H9 (cell line): ENCODE results near the gene SLC51A. TPM values are rescaled to one million over a fixed set of nuclear protein-coding genes. Genes with fewer than 3 reads are reported as not detected.

Experiments
- DNase-seq: peaks from one replicate; pipeline ENCODE4 v3.0.0-alpha.2; 2017
- H2AFZ ChIP-seq: one replicate; pipeline ENCODE4 v1.6.1; 2013; ENCODE audit warnings: mild to moderate bottlenecking, low read length, control low read depth, moderate library complexity
- H2AK5ac ChIP-seq: 2 replicates; pipeline ENCODE4 v1.6.1; 2013; ENCODE audit warnings: low read length, control low read depth, mixed read lengths; ENCODE audit not compliant: insufficient read length
- H2BK120ac ChIP-seq: one replicate; pipeline ENCODE4 v1.6.1; 2013; ENCODE audit warnings: low read depth, mild to moderate bottlenecking, low read length, control low read depth, inconsistent platforms; ENCODE audit not compliant: poor library complexity, severe bottlenecking
- H2BK12ac ChIP-seq: 2 replicates; pipeline ENCODE4 v1.6.1; 2013; ENCODE audit warnings: low read length, control low read depth, mixed read lengths, low read depth; ENCODE audit not compliant: insufficient read length
- H2BK15ac ChIP-seq: 2 replicates; pipeline ENCODE4 v1.6.1; 2013; ENCODE audit warnings: low read depth, low read length, control low read depth
- H2BK20ac ChIP-seq: one replicate; pipeline ENCODE4 v1.6.1; 2013; ENCODE audit warnings: low read depth, mild to moderate bottlenecking, low read length, control low read depth, inconsistent platforms; ENCODE audit not compliant: poor library complexity, severe bottlenecking
- H2BK5ac ChIP-seq: 2 replicates; pipeline ENCODE4 v1.6.1; 2013; ENCODE audit warnings: low read length, control low read depth, mixed read lengths; ENCODE audit not compliant: insufficient read length
- H3K14ac ChIP-seq: 2 replicates; pipeline ENCODE4 v1.6.1; 2013; ENCODE audit warnings: low read length, control low read depth; ENCODE audit not compliant: insufficient read depth
- H3K18ac ChIP-seq: 2 replicates; pipeline ENCODE4 v1.6.1; 2013; ENCODE audit warnings: low read depth, mild to moderate bottlenecking, mixed read lengths, low read length, control low read depth; ENCODE audit not compliant: insufficient read length
- H3K23ac ChIP-seq: 2 replicates; pipeline ENCODE4 v1.6.1; 2013; ENCODE audit warnings: low read length, control low read depth, mixed read lengths, low read depth; ENCODE audit not compliant: insufficient read length
- H3K23me2 ChIP-seq: 2 replicates; pipeline ENCODE4 v1.6.1; 2013; ENCODE audit warnings: low read depth, mild to moderate bottlenecking, mixed read lengths, low read length, control low read depth; ENCODE audit not compliant: insufficient read length, poor library complexity, severe bottlenecking
- H3K27ac ChIP-seq: 2 replicates; pipeline ENCODE4 v1.5.1; 2013; ENCODE audit warnings: low read length, control low read depth, mixed read lengths, low read depth; ENCODE audit not compliant: insufficient read length
- H3K27me3 ChIP-seq: 2 replicates; pipeline ENCODE4 v1.6.1; 2013; ENCODE audit warnings: low read length, control low read depth, inconsistent platforms; ENCODE audit not compliant: insufficient read depth
- H3K4ac ChIP-seq: 2 replicates; pipeline ENCODE4 v1.6.1; 2013; ENCODE audit warnings: low read depth, mild to moderate bottlenecking, control low read depth, inconsistent platforms, low read length, moderate library complexity
- H3K4me1 ChIP-seq: 2 replicates; pipeline ENCODE4 v1.6.1; 2013; ENCODE audit warnings: low read length, control low read depth, inconsistent platforms; ENCODE audit not compliant: insufficient read depth
- H3K4me2 ChIP-seq: 2 replicates; pipeline ENCODE4 v1.6.1; 2013; ENCODE audit warnings: low read length, control low read depth, mixed read lengths; ENCODE audit not compliant: insufficient read length, insufficient read depth
- H3K56ac ChIP-seq: 2 replicates; pipeline ENCODE4 v1.6.1; 2013; ENCODE audit warnings: low read depth, mild to moderate bottlenecking, mixed read lengths, low read length, control low read depth; ENCODE audit not compliant: insufficient read length
- H3K79me1 ChIP-seq: 2 replicates; pipeline ENCODE4 v1.6.1; 2013; ENCODE audit warnings: low read depth, mild to moderate bottlenecking, moderate library complexity, low read length, control low read depth, inconsistent platforms; ENCODE audit not compliant: insufficient read depth, poor library complexity, severe bottlenecking
- H3K79me2 ChIP-seq: 2 replicates; pipeline ENCODE4 v1.6.1; 2013; ENCODE audit warnings: low read length, control low read depth, inconsistent platforms; ENCODE audit not compliant: insufficient read depth
- H3K9ac ChIP-seq: 2 replicates; pipeline ENCODE4 v1.6.1; 2013; ENCODE audit warnings: low read length, control low read depth, mixed read lengths; ENCODE audit not compliant: insufficient read length; ENCODE audit errors: extremely low read depth
- H3K9me3 ChIP-seq: one replicate; pipeline ENCODE4 v1.6.1; 2013; ENCODE audit warnings: low read depth, low read length, inconsistent platforms; ENCODE audit not compliant: control insufficient read depth
- H3T11ph ChIP-seq: one replicate; pipeline ENCODE4 v1.6.1; 2013; ENCODE audit warnings: mild to moderate bottlenecking, low read length, control low read depth, inconsistent platforms
- H4K20me1 ChIP-seq: one replicate; pipeline ENCODE4 v1.6.1; 2013; ENCODE audit not compliant: control insufficient read depth, insufficient read length, insufficient read depth
- H4K5ac ChIP-seq: 2 replicates; pipeline ENCODE4 v1.6.1; 2013; ENCODE audit warnings: low read depth, mild to moderate bottlenecking, mixed read lengths, low read length, control low read depth; ENCODE audit not compliant: insufficient read length
- H4K8ac ChIP-seq: replicated peaks from 2 replicates; pipeline ENCODE4 v1.6.1; 2013; ENCODE audit warnings: low read length, control low read depth, mixed read lengths, low read depth; ENCODE audit not compliant: insufficient read length
- H4K91ac ChIP-seq: 2 replicates; pipeline ENCODE4 v1.6.1; 2013; ENCODE audit warnings: low read depth, mild to moderate bottlenecking, moderate library complexity, mixed read lengths, low read length, control low read depth; ENCODE audit not compliant: insufficient read length
- H3K27ac Mint-ChIP-seq, 3 experiments: 2 replicates in 2 of 3; 3 replicates in 1 of 3; pipeline ENCODE4 v1.8.0; 2020 to 2021; ENCODE audit warnings: mixed read lengths in 3 of 3, mild to moderate bottlenecking in 1 of 3, moderate library complexity in 1 of 3
- H3K27me3 Mint-ChIP-seq: 2 replicates; pipeline ENCODE4 v1.8.0; 2021; ENCODE audit warnings: low read depth, mild to moderate bottlenecking, moderate library complexity, mixed read lengths
- H3K36me3 Mint-ChIP-seq, 3 experiments: 2 replicates in 2 of 3; 3 replicates in 1 of 3; pipeline ENCODE4 v1.8.0; 2020 to 2021; ENCODE audit warnings: low read depth in 3 of 3, mixed read lengths in 3 of 3; ENCODE audit not compliant: insufficient read depth in 1 of 3
- H3K4me1 Mint-ChIP-seq, 2 experiments: 2 replicates each; pipeline ENCODE4 v1.8.0; 2020; ENCODE audit warnings: mixed read lengths in 2 of 2
- H3K4me3 Mint-ChIP-seq, 2 experiments: 2 replicates in 1 of 2; 3 replicates in 1 of 2; pipeline ENCODE4 v1.8.0; 2020 to 2021; ENCODE audit warnings: mild to moderate bottlenecking in 2 of 2, mixed read lengths in 2 of 2, moderate library complexity in 1 of 2
- H3K9me3 Mint-ChIP-seq, 2 experiments: 2 replicates in 1 of 2; 3 replicates in 1 of 2; pipeline ENCODE4 v1.8.0; 2020; ENCODE audit warnings: mild to moderate bottlenecking in 2 of 2, mixed read lengths in 2 of 2, moderate library complexity in 1 of 2
- CTCF ChIP-seq: fragments of 200-600 bp; sonication (generic); conservative IDR thresholded peaks from 3 replicates; pipeline ENCODE4 v1.8.0; 2021; ENCODE audit warnings: antibody characterized with exemption, mild to moderate bottlenecking
- WGBS: extraction: QIAGEN DNeasy Blood & Tissue Kit; methylation state at CpG from one replicate; pipeline ENCODE4 v1.1.7; 2013; ENCODE audit warnings: missing lambda C conversion rate, low lambda C conversion rate, mixed read lengths; ENCODE audit not compliant: insufficient read length; ENCODE audit errors: extremely low coverage; 5-methylcytosine and 5-hydroxymethylcytosine counted together
- total RNA-seq: library from RNA; stranded (reverse); gene quantifications from 2 replicates; pipeline ENCODE4 v1.2.1, GENCODE V29; 2021

The SLC51A gene
- total RNA-seq, 1 experiment from 2014 or later = 5.6 TPM

DNA sequence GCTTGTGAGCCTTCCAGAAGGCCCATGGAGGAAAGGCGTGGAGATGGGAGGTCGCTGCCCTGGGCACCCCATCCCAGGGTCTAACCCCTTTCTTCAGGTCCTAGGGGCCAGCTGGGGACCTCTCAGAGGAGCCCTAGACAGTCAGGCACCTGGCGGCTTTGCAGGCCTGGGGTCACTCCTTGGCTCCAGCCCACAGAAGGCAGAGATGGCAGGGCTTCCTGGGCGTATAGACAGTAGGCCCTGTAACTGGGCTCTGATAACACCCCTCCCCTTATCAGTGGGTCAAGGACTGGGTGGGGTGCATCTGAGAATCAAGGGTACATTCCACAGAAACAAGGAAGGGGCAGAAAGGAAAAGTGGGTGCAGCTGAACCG, 21.8 kb upstream of the SLC51A start:
- Histone ChIP-seq H3K9me3 (no peaks in the 10 kb centered on the region), H2BK15ac (no peak overlapping the region), H2BK20ac (no peak overlapping the region), H3K27ac (no peak overlapping the region), H3K79me1 (no peaks in the 10 kb centered on the region), H3K18ac (no peak overlapping the region), H4K91ac (no peak overlapping the region), H3K4me2 (no peak overlapping the region), H3K27me3 (no peaks in the 10 kb centered on the region), H2BK5ac (no peak overlapping the region), H2AK5ac (no peak overlapping the region), H3K4me1 (no peaks in the 10 kb centered on the region), H4K8ac (no peak overlapping the region), H2AFZ (no peak overlapping the region), H2BK12ac (no peak overlapping the region), H2BK120ac (no peak overlapping the region), H3K9ac (no peak overlapping the region), H3K14ac (no peak overlapping the region), H3K56ac (no peak overlapping the region), H3K23me2 (no peaks in the 10 kb centered on the region), H3K79me2 (no peaks in the 10 kb centered on the region), H4K20me1 (no peaks in the 10 kb centered on the region), H4K5ac (no peak overlapping the region), H3T11ph (no peak overlapping the region), H3K23ac (no peak overlapping the region), H3K4ac (no peak overlapping the region)
- DNase-seq = no peak
- no peaks in the 10 kb centered on the region for H3K9me3 Mint-ChIP-seq
- H3K36me3 Mint-ChIP-seq = no peaks in the 10 kb centered on the region
- no peaks in the 10 kb centered on the region; the same call in 1 of the 2 replicates for H3K27me3 Mint-ChIP-seq
- no peak overlapping the region; a peak in 1 of 7 replicates for H3K27ac Mint-ChIP-seq
- no CpG with 5 or more reads among the region's 5 CpGs for WGBS
- H3K4me1 Mint-ChIP-seq = peaks cover 5 to 14% of the 10 kb centered on the region in 2 experiments; a peak in 3 of 4 replicates
- no peak for TF ChIP-seq CTCF
- no peak overlapping the region for H3K4me3 Mint-ChIP-seq
